ENCODE results near the gene PSME1. TPM values are rescaled to one million over a fixed set of nuclear protein-coding genes. Genes with fewer than 3 reads are reported as not detected.

Gene PSME1
- total RNA-seq, 1 donor from 2014 or later: 385 TPM

DNA sequence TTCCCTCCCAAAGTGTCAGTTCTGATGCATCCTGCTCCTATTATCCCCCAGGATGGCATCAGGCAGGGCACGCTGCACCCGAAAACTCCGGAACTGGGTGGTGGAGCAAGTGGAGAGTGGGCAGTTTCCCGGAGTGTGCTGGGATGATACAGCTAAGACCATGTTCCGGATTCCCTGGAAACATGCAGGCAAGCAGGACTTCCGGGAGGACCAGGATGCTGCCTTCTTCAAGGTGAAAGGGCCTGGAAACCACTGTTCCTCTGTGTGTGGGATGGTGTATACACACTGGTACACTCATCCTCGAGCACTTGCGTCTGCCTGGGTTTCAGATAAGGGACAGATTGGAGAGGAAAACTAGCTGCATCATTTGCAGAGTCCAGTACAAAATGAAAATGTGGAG lies 26.1 kb downstream of the PSME1 start:
- no peak for DNase-seq (ENCODE audit: low read depth)
- TF ChIP-seq, protein P1, sequence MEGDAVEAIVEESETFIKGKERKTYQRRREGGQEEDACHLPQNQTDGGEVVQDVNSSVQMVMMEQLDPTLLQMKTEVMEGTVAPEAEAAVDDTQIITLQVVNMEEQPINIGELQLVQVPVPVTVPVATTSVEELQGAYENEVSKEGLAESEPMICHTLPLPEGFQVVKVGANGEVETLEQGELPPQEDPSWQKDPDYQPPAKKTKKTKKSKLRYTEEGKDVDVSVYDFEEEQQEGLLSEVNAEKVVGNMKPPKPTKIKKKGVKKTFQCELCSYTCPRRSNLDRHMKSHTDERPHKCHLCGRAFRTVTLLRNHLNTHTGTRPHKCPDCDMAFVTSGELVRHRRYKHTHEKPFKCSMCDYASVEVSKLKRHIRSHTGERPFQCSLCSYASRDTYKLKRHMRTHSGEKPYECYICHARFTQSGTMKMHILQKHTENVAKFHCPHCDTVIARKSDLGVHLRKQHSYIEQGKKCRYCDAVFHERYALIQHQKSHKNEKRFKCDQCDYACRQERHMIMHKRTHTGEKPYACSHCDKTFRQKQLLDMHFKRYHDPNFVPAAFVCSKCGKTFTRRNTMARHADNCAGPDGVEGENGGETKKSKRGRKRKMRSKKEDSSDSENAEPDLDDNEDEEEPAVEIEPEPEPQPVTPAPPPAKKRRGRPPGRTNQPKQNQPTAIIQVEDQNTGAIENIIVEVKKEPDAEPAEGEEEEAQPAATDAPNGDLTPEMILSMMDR (conservative IDR thresholded peaks at IDR 0.05; ENCODE audit: low read depth, low read length): no peak

DNA sequence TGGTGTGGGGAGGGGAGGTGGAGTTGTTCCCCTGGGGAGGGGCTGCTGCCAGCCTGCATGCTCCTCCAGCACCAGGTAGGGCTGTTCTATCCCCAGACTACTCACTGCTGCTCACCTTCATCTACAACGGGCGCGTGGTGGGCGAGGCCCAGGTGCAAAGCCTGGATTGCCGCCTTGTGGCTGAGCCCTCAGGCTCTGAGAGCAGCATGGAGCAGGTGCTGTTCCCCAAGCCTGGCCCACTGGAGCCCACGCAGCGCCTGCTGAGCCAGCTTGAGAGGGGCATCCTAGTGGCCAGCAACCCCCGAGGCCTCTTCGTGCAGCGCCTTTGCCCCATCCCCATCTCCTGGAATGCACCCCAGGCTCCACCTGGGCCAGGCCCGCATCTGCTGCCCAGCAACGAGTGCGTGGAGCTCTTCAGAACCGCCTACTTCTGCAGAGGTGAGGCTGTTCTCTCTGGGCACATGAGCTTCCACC lies 28.6 kb downstream of the PSME1 start:
- TF ChIP-seq, protein P1 (conservative IDR thresholded peaks at IDR 0.05; ENCODE audit: low read depth, low read length): no peak
- DNase-seq (ENCODE audit: low read depth): no peak
- no peak overlapping the region for H3K4me3 ChIP-seq (ENCODE audit: low read depth, low read length)

More for the DNA sequence above, 26.1 kb downstream of the PSME1 start:
- H3K4me3 ChIP-seq (ENCODE audit: low read depth, low read length): peak overlapping the region; percentile 98

DNA sequence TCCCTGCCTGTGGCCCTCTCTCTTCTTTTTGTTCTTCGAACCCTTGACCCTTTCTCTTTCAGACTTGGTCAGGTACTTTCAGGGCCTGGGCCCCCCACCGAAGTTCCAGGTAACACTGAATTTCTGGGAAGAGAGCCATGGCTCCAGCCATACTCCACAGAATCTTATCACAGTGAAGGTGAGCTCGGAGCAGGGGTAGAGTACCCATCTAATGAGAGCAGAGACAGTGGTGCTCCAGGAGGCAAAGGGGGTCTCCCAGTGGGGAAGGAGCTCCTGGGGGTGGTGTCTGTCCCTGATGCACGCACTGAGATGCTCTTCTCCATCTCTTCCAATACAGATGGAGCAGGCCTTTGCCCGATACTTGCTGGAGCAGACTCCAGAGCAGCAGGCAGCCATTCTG lies 29.8 kb downstream of the PSME1 start:
- H3K4me3 ChIP-seq (ENCODE audit: low read depth, low read length): no peak overlapping the region
- DNase-seq (ENCODE audit: low read depth): no peak
- TF ChIP-seq, protein P1 (conservative IDR thresholded peaks at IDR 0.05; ENCODE audit: low read depth, low read length): no peak

DNA sequence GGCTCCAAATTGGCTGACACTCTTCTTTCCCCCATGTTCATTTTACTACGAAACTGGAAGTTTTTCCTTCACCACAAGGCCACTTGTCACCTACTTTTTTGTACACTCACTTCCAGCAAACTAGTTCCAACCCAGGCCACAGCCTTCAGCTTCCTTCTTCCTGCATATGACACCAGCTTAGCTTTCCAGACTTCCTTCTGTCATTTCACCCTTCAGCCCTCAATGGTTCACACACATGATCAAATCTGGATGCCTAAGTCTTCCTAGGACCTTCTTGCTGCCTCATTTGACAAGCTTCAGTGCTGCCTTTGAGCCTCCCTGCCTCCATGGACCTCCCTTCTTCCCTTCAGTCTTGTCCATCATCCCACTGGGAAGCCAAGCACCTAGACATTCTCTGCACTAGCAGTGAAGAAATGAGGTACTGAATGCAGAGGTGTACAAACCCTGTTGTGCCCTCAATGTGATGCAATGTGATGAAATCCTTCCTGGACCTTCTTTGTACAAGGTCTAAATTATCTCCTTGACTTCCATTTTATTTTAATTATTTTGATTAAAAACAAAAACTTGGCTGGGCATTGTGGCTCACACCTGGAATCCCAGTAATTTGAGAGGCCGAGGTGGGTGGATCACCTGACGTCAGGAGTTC lies 31.6 kb downstream of the PSME1 start:
- no peak for DNase-seq (ENCODE audit: low read depth)
- no peak overlapping the region for H3K4me3 ChIP-seq (ENCODE audit: low read depth, low read length)
- TF ChIP-seq, protein P1 (conservative IDR thresholded peaks at IDR 0.05; ENCODE audit: low read depth, low read length): no peak

DNA sequence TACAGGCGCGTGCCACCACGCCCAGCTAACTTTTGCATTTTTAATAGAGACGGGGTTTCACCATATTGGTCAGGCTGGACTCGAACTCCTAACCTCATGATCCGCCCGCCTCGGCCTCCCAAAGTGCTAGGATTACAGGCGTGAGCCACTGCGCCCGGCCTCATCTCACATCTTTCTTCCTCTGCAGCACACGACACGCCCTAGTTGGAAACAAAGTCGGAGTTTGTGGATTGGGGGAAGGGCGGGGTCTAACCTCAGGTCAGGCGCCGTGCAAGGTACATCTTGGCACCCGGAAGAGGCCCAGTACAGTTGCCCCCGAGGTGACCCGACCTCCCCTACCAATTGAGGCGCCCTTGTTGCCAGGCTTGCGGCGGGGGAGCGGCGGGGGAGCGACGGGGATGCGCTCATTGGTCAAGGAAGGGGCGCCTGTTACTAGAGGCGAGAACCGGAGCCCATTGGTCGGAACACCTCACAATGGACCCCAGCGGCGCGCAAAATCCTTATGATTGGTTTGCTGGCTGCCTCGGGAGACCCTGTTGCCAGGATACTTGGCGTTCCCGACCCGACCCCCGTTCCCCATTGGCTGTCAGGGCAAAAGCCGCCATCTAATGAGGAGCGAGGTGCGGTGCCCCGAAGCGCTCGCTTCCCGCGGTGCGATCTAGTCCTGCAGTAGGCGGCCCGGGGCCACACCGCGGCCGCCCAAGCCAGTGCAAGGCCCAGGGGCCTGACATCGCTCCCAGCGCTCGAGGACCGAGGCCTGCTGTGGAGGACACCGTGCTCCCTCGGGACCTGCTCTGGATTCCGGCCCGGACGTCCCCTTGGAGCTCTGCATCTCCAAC lies 35.6 kb downstream of the PSME1 start, which contains the start of gene REC8:
Gene REC8, plus strand, starts transcription at position 659 of the 839 bp plus-strand sequence. CDS start 473 bp downstream, outside the sequence.
- peak within 1 kb of the TSS; percentile 50 for H3K4me3 ChIP-seq (ENCODE audit: low read depth, low read length)
- TF ChIP-seq, protein P1 (conservative IDR thresholded peaks at IDR 0.05; ENCODE audit: low read depth, low read length): no peak
- DNase-seq (ENCODE audit: low read depth): no peak

DNA sequence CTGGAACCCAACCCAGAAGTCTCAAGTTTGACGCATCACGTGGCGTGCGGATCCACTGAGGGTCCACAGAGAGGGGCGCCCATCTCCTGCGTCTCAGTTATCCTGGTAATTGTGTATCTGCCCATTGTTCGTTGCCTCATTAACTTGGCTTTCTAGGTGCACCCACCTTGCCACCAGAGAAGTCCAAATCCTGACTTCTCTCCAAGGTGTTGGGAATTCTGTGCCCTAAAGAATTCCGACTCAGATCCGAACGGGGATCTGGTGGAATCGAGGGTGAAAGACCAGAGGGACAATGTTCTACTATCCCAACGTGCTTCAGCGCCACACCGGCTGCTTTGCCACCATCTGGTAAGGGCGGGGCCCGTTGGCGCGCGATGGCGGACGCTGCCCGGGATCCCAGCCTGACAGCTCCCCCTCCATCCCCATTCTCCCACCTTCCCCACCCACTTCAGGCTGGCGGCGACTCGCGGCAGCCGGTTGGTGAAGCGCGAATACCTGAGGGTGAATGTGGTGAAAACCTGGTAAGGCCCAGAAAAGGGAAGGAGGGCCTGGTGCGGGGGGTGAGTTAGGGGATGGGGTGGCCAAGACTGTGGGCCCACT lies 36.4 kb downstream of the PSME1 start:
- peak overlapping the region; percentile 50 for H3K4me3 ChIP-seq (ENCODE audit: low read depth, low read length)
- DNase-seq (ENCODE audit: low read depth): no peak
- TF ChIP-seq, protein P1 (conservative IDR thresholded peaks at IDR 0.05; ENCODE audit: low read depth, low read length): no peak

Data from epithelial cell of proximal tubule (primary cell).